K562 (cell line): ENCODE measurements around the gene PROKR1. TPM values are rescaled to one million over a fixed set of nuclear protein-coding genes. Genes with fewer than 3 reads are reported as not detected.
A peak's percentile ranks its signal among the peaks of the same experiment; 100 is the strongest.

ENCODE experiments used
- ADNP ChIP-seq: fragments of 200-800 bp; sonication (Bioruptor generic); IDR thresholded peaks from 2 replicates; pipeline ENCODE4 v1.6.1; 2016; ENCODE audit warnings: missing genetic modification characterization, missing compliant biosample characterization
- ESRRA ChIP-seq: fragments of 450-650 bp; IDR thresholded peaks from 2 replicates; pipeline ENCODE4 v1.6.1; 2014; ENCODE audit warnings: low read depth, mild to moderate bottlenecking, moderate library complexity, borderline replicate concordance
- GABPB1 ChIP-seq: sonication (generic); formaldehyde crosslinking; IDR thresholded peaks from 2 replicates; pipeline ENCODE4 v1.8.0; 2022; ENCODE audit warnings: mild to moderate bottlenecking, missing genetic modification reagents
- GATAD2B ChIP-seq: fragments of 450-650 bp; IDR thresholded peaks from 2 replicates; pipeline ENCODE4 v1.6.1; 2017; ENCODE audit warnings: mild to moderate bottlenecking, borderline replicate concordance
- KLF1 ChIP-seq: fragments of 450-650 bp; IDR thresholded peaks from 2 replicates; pipeline ENCODE4 v1.6.1; 2016; ENCODE audit warnings: missing genetic modification characterization, missing compliant biosample characterization
- KLF10 ChIP-seq: fragments of 250-450 bp; sonication (Bioruptor Pico); IDR thresholded peaks from 2 replicates; pipeline ENCODE4 v1.6.1; 2021; ENCODE audit warnings: matching md5 sums
- KLF16 ChIP-seq: IDR thresholded peaks from 2 replicates; pipeline ENCODE4 v1.6.1; 2016; ENCODE audit warnings: antibody characterized with exemption
- NR2F6 ChIP-seq: fragments of 450-650 bp; formaldehyde crosslinking; IDR thresholded peaks from 2 replicates; pipeline ENCODE4 v1.4.0; 2020; ENCODE audit warnings: mild to moderate bottlenecking
- SLC30A9 ChIP-seq: fragments of 250-450 bp; sonication (Bioruptor Pico); IDR thresholded peaks from 2 replicates; pipeline ENCODE4 v1.8.0; 2022; ENCODE audit warnings: mild to moderate bottlenecking, moderate library complexity
- TAF9B ChIP-seq: fragments of 450-650 bp; IDR thresholded peaks from 2 replicates; pipeline ENCODE4 v1.6.1; 2018; ENCODE audit warnings: mild to moderate bottlenecking; ENCODE audit not compliant: partially characterized antibody
- TEAD1 ChIP-seq, 2 experiments: fragments of 450-650 bp in 1 of 2; sonication (generic) in 1 of 2; formaldehyde crosslinking; IDR thresholded peaks; 2 replicates each; pipeline versions ENCODE4 v1.4.0 to v1.8.0; 2020 to 2022; ENCODE audit warnings: mild to moderate bottlenecking in 2 of 2, missing genetic modification reagents in 1 of 2
- ZC3H11A ChIP-seq: IDR thresholded peaks from 2 replicates; pipeline ENCODE4 v1.6.1; 2012; ENCODE audit warnings: low read depth, low read length, improper control_type of control experiment
- ZFP36 ChIP-seq: fragments of 150-350 bp; IDR thresholded peaks from 2 replicates; pipeline ENCODE4 v1.6.1; 2018; ENCODE audit warnings: low read length, low read depth; ENCODE audit not compliant: partially characterized antibody
- ZFPM2 ChIP-seq: fragments of 250-450 bp; sonication (Bioruptor Pico); IDR thresholded peaks from 2 replicates; pipeline ENCODE4 v1.5.1; 2022; ENCODE audit warnings: mild to moderate bottlenecking
- ZNF24 ChIP-seq: fragments of 450-650 bp; IDR thresholded peaks from 2 replicates; pipeline ENCODE4 v1.6.1; 2016
- polyA plus RNA-seq, 8 experiments: library from polyadenylated mRNA; depleted of rRNA in 4 of 8; stranded (reverse) in 5 of 8; unstranded in 3 of 8; fragments of >200 nt; fragmentation: Nextera tagmentation in 2 of 8; fragmentation: Illumina TruSeq in 1 of 8; extraction: Ambion mirVana in 2 of 8; extraction: Trizol in 1 of 8; gene quantifications; 2 replicates each; pipeline versions ENCODE4 v1.2.1 to v1.2.3, GENCODE V29; 2011 to 2014; ENCODE audit warnings: inconsistent platforms in 1 of 8, missing spikeins in 1 of 8
- total RNA-seq, 7 experiments: library from RNA; depleted of rRNA in 6 of 7; stranded (reverse); fragments of >200 nt in 6 of 7; fragmentation: Illumina TruSeq in 2 of 7; extraction: Trizol in 2 of 7; gene quantifications; 2 replicates each; pipeline versions ENCODE4 v1.2.1 to v1.2.3, GENCODE V29; 2011 to 2021; ENCODE audit warnings: low replicate concordance in 1 of 7
- TF ChIP-seq, protein P1 (sequence below): fragments of 450-650 bp; formaldehyde crosslinking; IDR thresholded peaks from 2 replicates; pipeline ENCODE4 v1.4.0; 2020; ENCODE audit warnings: mild to moderate bottlenecking, moderate library complexity
- TF ChIP-seq, protein P2 (sequence below): IDR thresholded peaks from 3 replicates; pipeline ENCODE4 v1.6.1; 2011; ENCODE audit warnings: borderline replicate concordance, mild to moderate bottlenecking; ENCODE audit not compliant: insufficient read length, insufficient read depth
- TF ChIP-seq, protein P3 (sequence below): fragments of 250-450 bp; sonication (Bioruptor Pico); IDR thresholded peaks from 2 replicates; pipeline ENCODE4 v1.5.1; 2021; ENCODE audit warnings: mild to moderate bottlenecking
- TF ChIP-seq, protein P4 (sequence below): sonication (generic); formaldehyde crosslinking; IDR thresholded peaks from 2 replicates; pipeline ENCODE4 v1.8.1; 2023; ENCODE audit warnings: missing genetic modification reagents, mild to moderate bottlenecking, borderline replicate concordance
- TF ChIP-seq, protein P5 (sequence below): fragments of 450-650 bp; formaldehyde crosslinking; IDR thresholded peaks from 2 replicates; pipeline ENCODE4 v1.4.0; 2020; ENCODE audit warnings: mild to moderate bottlenecking, mixed read lengths

The PROKR1 gene
- total and polyA plus RNA-seq, 9 of the 15 experiments (the other 6 are each of a cell fraction or from before 2014, with no cell fraction given): 0.01 to 0.18 (median 0.09) TPM; not detected in 1

DNA sequence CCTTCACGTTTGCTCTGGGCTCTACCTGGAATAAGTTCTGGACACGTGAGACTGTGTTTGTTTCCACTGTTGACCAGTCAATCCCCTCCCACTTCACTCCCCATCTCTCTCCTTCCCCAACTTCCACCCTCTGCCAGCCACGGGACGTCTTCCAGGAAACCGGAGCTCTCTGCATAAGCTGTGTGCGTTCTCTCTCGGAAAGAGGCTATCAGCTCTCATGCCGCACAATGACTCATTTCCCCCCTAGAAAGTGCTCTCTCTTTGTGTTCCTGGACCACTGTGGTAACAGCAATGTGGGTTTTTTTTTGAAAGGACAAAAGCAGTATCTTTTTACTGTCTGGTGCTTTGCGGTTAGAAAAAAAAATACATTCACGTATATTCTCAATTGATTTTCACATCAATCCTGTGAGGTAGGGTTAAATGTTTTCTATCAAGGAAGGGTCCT lies 10.2 kb downstream of the PROKR1 start (continued):
- TF ChIP-seq, protein P1, sequence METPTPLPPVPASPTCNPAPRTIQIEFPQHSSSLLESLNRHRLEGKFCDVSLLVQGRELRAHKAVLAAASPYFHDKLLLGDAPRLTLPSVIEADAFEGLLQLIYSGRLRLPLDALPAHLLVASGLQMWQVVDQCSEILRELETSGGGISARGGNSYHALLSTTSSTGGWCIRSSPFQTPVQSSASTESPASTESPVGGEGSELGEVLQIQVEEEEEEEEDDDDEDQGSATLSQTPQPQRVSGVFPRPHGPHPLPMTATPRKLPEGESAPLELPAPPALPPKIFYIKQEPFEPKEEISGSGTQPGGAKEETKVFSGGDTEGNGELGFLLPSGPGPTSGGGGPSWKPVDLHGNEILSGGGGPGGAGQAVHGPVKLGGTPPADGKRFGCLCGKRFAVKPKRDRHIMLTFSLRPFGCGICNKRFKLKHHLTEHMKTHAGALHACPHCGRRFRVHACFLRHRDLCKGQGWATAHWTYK (CRISPR knock-in tag): no peak
- no peak for TF ChIP-seq GABPB1 (CRISPR knock-in tag)
- TF ChIP-seq ZFPM2: no peak
- peak; percentile 85 for TF ChIP-seq ESRRA
- no peak for TF ChIP-seq KLF10 (CRISPR knock-in tag)
- no peak for TF ChIP-seq ZC3H11A
- TF ChIP-seq, protein P2, sequence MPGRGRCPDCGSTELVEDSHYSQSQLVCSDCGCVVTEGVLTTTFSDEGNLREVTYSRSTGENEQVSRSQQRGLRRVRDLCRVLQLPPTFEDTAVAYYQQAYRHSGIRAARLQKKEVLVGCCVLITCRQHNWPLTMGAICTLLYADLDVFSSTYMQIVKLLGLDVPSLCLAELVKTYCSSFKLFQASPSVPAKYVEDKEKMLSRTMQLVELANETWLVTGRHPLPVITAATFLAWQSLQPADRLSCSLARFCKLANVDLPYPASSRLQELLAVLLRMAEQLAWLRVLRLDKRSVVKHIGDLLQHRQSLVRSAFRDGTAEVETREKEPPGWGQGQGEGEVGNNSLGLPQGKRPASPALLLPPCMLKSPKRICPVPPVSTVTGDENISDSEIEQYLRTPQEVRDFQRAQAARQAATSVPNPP: no peak
- TF ChIP-seq, protein P3, sequence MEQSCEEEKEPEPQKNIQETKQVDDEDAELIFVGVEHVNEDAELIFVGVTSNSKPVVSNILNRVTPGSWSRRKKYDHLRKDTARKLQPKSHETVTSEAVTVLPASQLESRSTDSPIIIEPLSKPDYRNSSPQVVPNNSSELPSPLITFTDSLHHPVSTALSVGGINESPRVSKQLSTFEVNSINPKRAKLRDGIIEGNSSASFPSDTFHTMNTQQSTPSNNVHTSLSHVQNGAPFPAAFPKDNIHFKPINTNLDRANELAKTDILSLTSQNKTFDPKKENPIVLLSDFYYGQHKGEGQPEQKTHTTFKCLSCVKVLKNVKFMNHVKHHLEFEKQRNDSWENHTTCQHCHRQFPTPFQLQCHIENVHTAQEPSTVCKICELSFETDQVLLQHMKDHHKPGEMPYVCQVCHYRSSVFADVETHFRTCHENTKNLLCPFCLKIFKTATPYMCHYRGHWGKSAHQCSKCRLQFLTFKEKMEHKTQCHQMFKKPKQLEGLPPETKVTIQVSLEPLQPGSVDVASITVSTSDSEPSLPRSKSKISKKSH (CRISPR knock-in tag): no peak
- TF ChIP-seq SLC30A9 (CRISPR knock-in tag): no peak
- no peak for TF ChIP-seq TAF9B
- no peak for TF ChIP-seq GATAD2B
- TF ChIP-seq, protein P4, sequence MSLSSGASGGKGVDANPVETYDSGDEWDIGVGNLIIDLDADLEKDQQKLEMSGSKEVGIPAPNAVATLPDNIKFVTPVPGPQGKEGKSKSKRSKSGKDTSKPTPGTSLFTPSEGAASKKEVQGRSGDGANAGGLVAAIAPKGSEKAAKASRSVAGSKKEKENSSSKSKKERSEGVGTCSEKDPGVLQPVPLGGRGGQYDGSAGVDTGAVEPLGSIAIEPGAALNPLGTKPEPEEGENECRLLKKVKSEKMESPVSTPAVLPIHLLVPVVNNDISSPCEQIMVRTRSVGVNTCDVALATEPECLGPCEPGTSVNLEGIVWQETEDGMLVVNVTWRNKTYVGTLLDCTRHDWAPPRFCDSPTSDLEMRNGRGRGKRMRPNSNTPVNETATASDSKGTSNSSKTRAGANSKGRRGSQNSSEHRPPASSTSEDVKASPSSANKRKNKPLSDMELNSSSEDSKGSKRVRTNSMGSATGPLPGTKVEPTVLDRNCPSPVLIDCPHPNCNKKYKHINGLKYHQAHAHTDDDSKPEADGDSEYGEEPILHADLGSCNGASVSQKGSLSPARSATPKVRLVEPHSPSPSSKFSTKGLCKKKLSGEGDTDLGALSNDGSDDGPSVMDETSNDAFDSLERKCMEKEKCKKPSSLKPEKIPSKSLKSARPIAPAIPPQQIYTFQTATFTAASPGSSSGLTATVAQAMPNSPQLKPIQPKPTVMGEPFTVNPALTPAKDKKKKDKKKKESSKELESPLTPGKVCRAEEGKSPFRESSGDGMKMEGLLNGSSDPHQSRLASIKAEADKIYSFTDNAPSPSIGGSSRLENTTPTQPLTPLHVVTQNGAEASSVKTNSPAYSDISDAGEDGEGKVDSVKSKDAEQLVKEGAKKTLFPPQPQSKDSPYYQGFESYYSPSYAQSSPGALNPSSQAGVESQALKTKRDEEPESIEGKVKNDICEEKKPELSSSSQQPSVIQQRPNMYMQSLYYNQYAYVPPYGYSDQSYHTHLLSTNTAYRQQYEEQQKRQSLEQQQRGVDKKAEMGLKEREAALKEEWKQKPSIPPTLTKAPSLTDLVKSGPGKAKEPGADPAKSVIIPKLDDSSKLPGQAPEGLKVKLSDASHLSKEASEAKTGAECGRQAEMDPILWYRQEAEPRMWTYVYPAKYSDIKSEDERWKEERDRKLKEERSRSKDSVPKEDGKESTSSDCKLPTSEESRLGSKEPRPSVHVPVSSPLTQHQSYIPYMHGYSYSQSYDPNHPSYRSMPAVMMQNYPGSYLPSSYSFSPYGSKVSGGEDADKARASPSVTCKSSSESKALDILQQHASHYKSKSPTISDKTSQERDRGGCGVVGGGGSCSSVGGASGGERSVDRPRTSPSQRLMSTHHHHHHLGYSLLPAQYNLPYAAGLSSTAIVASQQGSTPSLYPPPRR (CRISPR knock-in tag): no peak
- TF ChIP-seq KLF1 (tag): no peak
- no peak for TF ChIP-seq ADNP (tag)
- no peak for TF ChIP-seq ZNF24
- no peak for TF ChIP-seq KLF16
- TF ChIP-seq, protein P5, sequence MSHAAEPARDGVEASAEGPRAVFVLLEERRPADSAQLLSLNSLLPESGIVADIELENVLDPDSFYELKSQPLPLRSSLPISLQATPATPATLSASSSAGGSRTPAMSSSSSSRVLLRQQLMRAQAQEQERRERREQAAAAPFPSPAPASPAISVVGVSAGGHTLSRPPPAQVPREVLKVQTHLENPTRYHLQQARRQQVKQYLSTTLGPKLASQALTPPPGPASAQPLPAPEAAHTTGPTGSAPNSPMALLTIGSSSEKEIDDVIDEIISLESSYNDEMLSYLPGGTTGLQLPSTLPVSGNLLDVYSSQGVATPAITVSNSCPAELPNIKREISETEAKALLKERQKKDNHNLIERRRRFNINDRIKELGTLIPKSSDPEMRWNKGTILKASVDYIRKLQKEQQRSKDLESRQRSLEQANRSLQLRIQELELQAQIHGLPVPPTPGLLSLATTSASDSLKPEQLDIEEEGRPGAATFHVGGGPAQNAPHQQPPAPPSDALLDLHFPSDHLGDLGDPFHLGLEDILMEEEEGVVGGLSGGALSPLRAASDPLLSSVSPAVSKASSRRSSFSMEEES: no peak
- TF ChIP-seq TEAD1 (CRISPR knock-in tag; IDR thresholded peaks at IDR 0.05): no peak
- peak; percentile 34 for TF ChIP-seq ZFP36
- no peak for TF ChIP-seq NR2F6 (CRISPR knock-in tag)
